SK-N-SH (cell line): ENCODE data around the gene ERI3. TPM values are rescaled to one million over a fixed set of nuclear protein-coding genes. Genes with fewer than 3 reads are reported as not detected.

ENCODE experiments used
- CTCF ChIA-PET: fragments of 300-600, 350-600 bp; formaldehyde crosslinking; extraction: SDS; loops from one replicate; lab custom pipeline; 2021; lab: Yijun Ruan, JAX
- POLR2A ChIA-PET: fragments of 350-600 bp; sonication (Branson Sonifier 250); formaldehyde crosslinking; extraction: SDS; loops from one replicate; lab custom pipeline; 2020; ENCODE audit warnings: antibody characterized with exemption, inconsistent platforms; lab: Yijun Ruan, JAX
- DNase-seq: peaks from one replicate; pipeline ENCODE4 v3.0.0; 2012
- H2AFZ ChIP-seq: fragments of 200-600 bp; sonication (generic); 2 replicates; pipeline ENCODE4 v1.8.1; 2016; ENCODE audit warnings: antibody characterized with exemption, mild to moderate bottlenecking, low read depth
- H3F3A ChIP-seq: fragments of 200-600 bp; sonication (generic); replicated peaks from 2 replicates; pipeline ENCODE3; 2016; ENCODE audit warnings: antibody characterized with exemption, mild to moderate bottlenecking; ENCODE audit not compliant: insufficient read depth
- H3K27ac ChIP-seq, 2 experiments: fragments of 200-500 bp in 1 of 2; fragments of 200-600 bp in 1 of 2; sonication (Bioruptor generic) in 1 of 2; sonication (generic), shearing (Covaris generic) in 1 of 2; 2 replicates each; pipeline versions ENCODE4 v1.5.1 to v1.6.1; 2014 to 2016; ENCODE audit warnings: low read depth in 2 of 2, inconsistent platforms in 1 of 2, low read length in 1 of 2, mild to moderate bottlenecking in 1 of 2, mixed read lengths in 1 of 2
- H3K27me3 ChIP-seq: fragments of 200-600 bp; sonication (generic), shearing (Covaris generic); 2 replicates; pipeline ENCODE4 v1.6.1; 2016; ENCODE audit warnings: mixed run types; ENCODE audit not compliant: insufficient read depth
- H3K36me3 ChIP-seq, 2 experiments: fragments of 200-500 bp in 1 of 2; fragments of 200-600 bp in 1 of 2; sonication (Bioruptor generic) in 1 of 2; sonication (generic) in 1 of 2; replicated peaks in 1 of 2; 2 replicates each; pipeline versions ENCODE3 to v1.5.1; 2014 to 2016; ENCODE audit warnings: low read length in 1 of 2, mild to moderate bottlenecking in 1 of 2; ENCODE audit not compliant: insufficient read depth in 2 of 2, control insufficient read depth in 1 of 2
- H3K4me1 ChIP-seq, 2 experiments: fragments of 200-500 bp in 1 of 2; fragments of 200-600 bp in 1 of 2; sonication (Bioruptor generic) in 1 of 2; sonication (generic), shearing (Covaris generic) in 1 of 2; 2 replicates each; pipeline versions ENCODE4 v1.5.1 to v1.6.1; 2014 to 2016; ENCODE audit warnings: low read depth in 1 of 2, low read length in 1 of 2, mixed run types in 1 of 2; ENCODE audit not compliant: insufficient read depth in 2 of 2, control insufficient read depth in 1 of 2
- H3K4me2 ChIP-seq: fragments of 200-600 bp; sonication (generic), shearing (Covaris generic); 2 replicates; pipeline ENCODE4 v1.6.1; 2017; ENCODE audit warnings: mixed run types
- H3K4me3 ChIP-seq, 2 experiments: fragments of 200-500 bp in 1 of 2; fragments of 200-600 bp in 1 of 2; sonication (Bioruptor generic) in 1 of 2; sonication (generic), shearing (Covaris generic) in 1 of 2; 2 replicates each; pipeline versions ENCODE4 v1.5.1 to v1.8.1; 2014 to 2016; ENCODE audit warnings: low read depth in 2 of 2, inconsistent platforms in 1 of 2, low read length in 1 of 2, mild to moderate bottlenecking in 1 of 2, mixed read lengths in 1 of 2, moderate library complexity in 1 of 2
- H3K79me2 ChIP-seq: fragments of 200-600 bp; sonication (generic); 2 replicates; pipeline ENCODE4 v1.8.1; 2017; ENCODE audit warnings: mild to moderate bottlenecking; ENCODE audit not compliant: insufficient read depth
- H3K9ac ChIP-seq: fragments of 200-600 bp; sonication (generic); 2 replicates; pipeline ENCODE4 v1.6.1; 2017; ENCODE audit warnings: mixed run types
- H3K9me2 ChIP-seq: fragments of 200-600 bp; sonication (generic); 2 replicates; pipeline ENCODE4 v1.6.1; 2017; ENCODE audit warnings: mixed run types
- H3K9me3 ChIP-seq: fragments of 200-600 bp; sonication (generic); 2 replicates; pipeline ENCODE4 v1.6.1; 2017; ENCODE audit warnings: mixed run types, mild to moderate bottlenecking, moderate library complexity
- H4K20me1 ChIP-seq: fragments of 200-600 bp; sonication (generic); 2 replicates; pipeline ENCODE4 v1.6.1; 2017; ENCODE audit warnings: mild to moderate bottlenecking, mixed run types; ENCODE audit not compliant: insufficient read depth
- ELF1 ChIP-seq: IDR thresholded peaks from 2 replicates; pipeline ENCODE4 v1.4.0; 2012
- FOSL2 ChIP-seq: IDR thresholded peaks from 2 replicates; pipeline ENCODE4 v1.4.0; 2012; ENCODE audit warnings: low read depth, mild to moderate bottlenecking, moderate library complexity, borderline replicate concordance
- GABPA ChIP-seq: IDR thresholded peaks from 2 replicates; pipeline ENCODE4 v1.4.0; 2012; ENCODE audit warnings: low read depth, mild to moderate bottlenecking
- GATA2 ChIP-seq: sonication (generic); formaldehyde crosslinking; IDR thresholded peaks from 2 replicates; pipeline ENCODE4 v1.5.0; 2020; ENCODE audit warnings: mild to moderate bottlenecking, missing genetic modification reagents
- JUND ChIP-seq: IDR thresholded peaks from 2 replicates; pipeline ENCODE4 v1.4.0; 2012
- MXI1 ChIP-seq: IDR thresholded peaks from 2 replicates; pipeline ENCODE4 v1.6.1; 2012; ENCODE audit warnings: mild to moderate bottlenecking, low read depth, low read length, improper control_type of control experiment
- RAD21 ChIP-seq: IDR thresholded peaks from 2 replicates; pipeline ENCODE4 v1.6.1; 2012; ENCODE audit warnings: mild to moderate bottlenecking, low read length
- RCOR1 ChIP-seq: fragments of 150-350 bp; IDR thresholded peaks from 2 replicates; pipeline ENCODE4 v1.6.1; 2017; ENCODE audit warnings: antibody characterized with exemption, low read length
- REST ChIP-seq: IDR thresholded peaks from 2 replicates; pipeline ENCODE4 v1.6.1; 2012; ENCODE audit warnings: mild to moderate bottlenecking, low read depth, low read length, moderate library complexity
- RFX5 ChIP-seq: IDR thresholded peaks from 2 replicates; pipeline ENCODE4 v1.6.1; 2012; ENCODE audit warnings: mild to moderate bottlenecking, improper control_type of control experiment, low read length
- RXRA ChIP-seq: IDR thresholded peaks from 2 replicates; pipeline ENCODE4 v1.4.0; 2012; ENCODE audit warnings: low read depth, mild to moderate bottlenecking, borderline replicate concordance
- SIN3A ChIP-seq: IDR thresholded peaks from 2 replicates; pipeline ENCODE4 v1.6.1; 2012; ENCODE audit warnings: low read depth, mild to moderate bottlenecking, low read length, moderate library complexity, borderline replicate concordance
- SMC3 ChIP-seq: IDR thresholded peaks from 2 replicates; pipeline ENCODE4 v1.6.1; 2012; ENCODE audit warnings: low read depth, low read length, improper control_type of control experiment
- TAF1 ChIP-seq: IDR thresholded peaks from 2 replicates; pipeline ENCODE4 v1.6.1; 2012; ENCODE audit warnings: low read depth, mild to moderate bottlenecking, low read length, moderate library complexity, borderline replicate concordance
- WGBS: methylation state at CpG from one replicate; pipeline ENCODE4 v1.1.6; 2017; ENCODE audit warnings: low lambda C conversion rate; 5-methylcytosine and 5-hydroxymethylcytosine counted together
- polyA plus RNA-seq, 3 experiments: library from polyadenylated mRNA; depleted of rRNA; stranded (reverse); fragments of >200 nt; gene quantifications; 2 replicates each; pipeline ENCODE4 v1.2.3, GENCODE V29; 2012
- TF ChIP-seq, protein P1 (sequence below): fragments of 200-600 bp; sonication (generic); IDR thresholded peaks from 2 replicates; pipeline ENCODE4 v1.6.1; 2017; ENCODE audit warnings: antibody characterized with exemption, mild to moderate bottlenecking, moderate library complexity

The ERI3 gene
- polyA plus RNA-seq, 1 of the 3 experiments (the other 2 are of a cell fraction) = 60.7 TPM

DNA sequence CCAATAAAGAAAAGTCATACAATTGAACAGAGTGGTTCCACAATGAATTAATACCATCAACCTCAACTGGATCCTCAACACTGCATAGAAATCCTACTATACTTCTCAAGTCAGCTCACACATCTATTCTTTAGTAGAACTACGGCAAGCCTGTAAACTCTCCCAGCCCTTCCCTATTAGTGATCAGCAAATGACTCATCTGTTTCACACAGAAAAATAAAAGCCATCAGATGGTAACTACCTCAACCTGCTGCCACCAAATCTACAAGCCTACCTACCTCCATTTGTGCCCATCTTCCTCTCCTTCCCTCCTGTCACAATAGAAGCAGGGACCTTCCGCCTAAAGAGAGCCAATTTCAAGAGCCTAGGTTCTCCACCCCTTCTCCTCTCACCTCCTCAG is 78.2 kb downstream of the ERI3 start:
- Histone ChIP-seq H3K36me3 (no peaks in the 10 kb centered on the region), H3K4me2 (no peak overlapping the region), H4K20me1 (peaks cover 3% of the 10 kb centered on the region; the same call in 1 of the 2 replicates), H3K27me3 (no peaks in the 10 kb centered on the region), H3K9me3 (no peaks in the 10 kb centered on the region), H3K9me2 (no peaks in the 10 kb centered on the region), H3K4me1 (no peaks in the 10 kb centered on the region; a peak in 1 of 4 replicates), H2AFZ (no peak overlapping the region), H3K9ac (no peak overlapping the region), H3K79me2 (no peaks in the 10 kb centered on the region), H3F3A (no peaks in the 10 kb centered on the region), H3K27ac (no peak overlapping the region), H3K4me3 (no peak overlapping the region)
- CTCF ChIA-PET = interaction anchor here (0.9 kb wide), 1 partner anchor 41 kb away, joined by 3 read pairs; no protein-coding TSS in a partner anchor
- TF ChIP-seq RCOR1 (no peak), SIN3A (no peak), RXRA (no peak), RAD21 (no peak), ELF1 (no peak), FOSL2 (0 out of 2 replicates have a peak, but pooled peaks have one; percentile 5)
- DNase-seq = no peak
- POLR2A ChIA-PET = interaction anchor here (1.3 kb wide), 1 partner anchor 16 kb away, joined by 3 read pairs; no protein-coding TSS in a partner anchor
- 90% methylated on average over 2 of the region's 2 CpGs for WGBS

- Histone ChIP-seq H2AFZ (no peak overlapping the region), H3K27me3 (no peaks in the 10 kb centered on the region), H3K79me2 (no peaks in the 10 kb centered on the region), H3K9ac (no peak overlapping the region), H3K9me2 (no peaks in the 10 kb centered on the region), H3K4me2 (no peak overlapping the region), H3K9me3 (no peaks in the 10 kb centered on the region), H3K4me3 (no peak overlapping the region), H4K20me1 (peaks cover 3% of the 10 kb centered on the region; the same call in 1 of the 2 replicates), H3K36me3 (peaks cover 0 to 3% of the 10 kb centered on the region in 2 experiments), H3F3A (no peaks in the 10 kb centered on the region), H3K27ac (no peak overlapping the region), H3K4me1 (no peaks in the 10 kb centered on the region; a peak in 1 of 4 replicates)
- ChIA-PET POLR2A (no interaction called here), CTCF (interaction anchor here (0.9 kb wide), 1 partner anchor 42 kb away, joined by 3 read pairs; no protein-coding TSS in a partner anchor)
- 94% methylated on average over 3 of the region's 3 CpGs for WGBS
- DNase-seq = no peak
- TF ChIP-seq RFX5 = no peak
Measured at GRCh38 chr1:44275991-44276405, 79.1 kb downstream of the ERI3 start.

GRCh38 chr1:44275296-44275962 is 79.6 kb downstream of the ERI3 start:
- Histone ChIP-seq H3K4me2 (no peak overlapping the region), H3K4me1 (no peaks in the 10 kb centered on the region; a peak in 1 of 4 replicates), H3K9ac (no peak overlapping the region), H3K27ac (no peak overlapping the region), H3K36me3 (peaks cover 0 to 3% of the 10 kb centered on the region in 2 experiments), H3K9me3 (no peaks in the 10 kb centered on the region), H4K20me1 (peaks cover 3% of the 10 kb centered on the region; the same call in 1 of the 2 replicates), H3K9me2 (no peaks in the 10 kb centered on the region), H3K79me2 (no peaks in the 10 kb centered on the region), H2AFZ (no peak overlapping the region), H3F3A (no peaks in the 10 kb centered on the region), H3K4me3 (no peak overlapping the region), H3K27me3 (no peaks in the 10 kb centered on the region)
- ChIA-PET POLR2A (no interaction called here), CTCF (interaction anchor here (1.8 kb wide), 1 partner anchor 37 kb away, joined by 5 read pairs; no protein-coding TSS in a partner anchor)
- no peak for DNase-seq
- WGBS = 91% methylated on average over 6 of the region's 6 CpGs
- no peak for TF ChIP-seq REST
- TF ChIP-seq SIN3A = no peak
- TF ChIP-seq, protein P1, sequence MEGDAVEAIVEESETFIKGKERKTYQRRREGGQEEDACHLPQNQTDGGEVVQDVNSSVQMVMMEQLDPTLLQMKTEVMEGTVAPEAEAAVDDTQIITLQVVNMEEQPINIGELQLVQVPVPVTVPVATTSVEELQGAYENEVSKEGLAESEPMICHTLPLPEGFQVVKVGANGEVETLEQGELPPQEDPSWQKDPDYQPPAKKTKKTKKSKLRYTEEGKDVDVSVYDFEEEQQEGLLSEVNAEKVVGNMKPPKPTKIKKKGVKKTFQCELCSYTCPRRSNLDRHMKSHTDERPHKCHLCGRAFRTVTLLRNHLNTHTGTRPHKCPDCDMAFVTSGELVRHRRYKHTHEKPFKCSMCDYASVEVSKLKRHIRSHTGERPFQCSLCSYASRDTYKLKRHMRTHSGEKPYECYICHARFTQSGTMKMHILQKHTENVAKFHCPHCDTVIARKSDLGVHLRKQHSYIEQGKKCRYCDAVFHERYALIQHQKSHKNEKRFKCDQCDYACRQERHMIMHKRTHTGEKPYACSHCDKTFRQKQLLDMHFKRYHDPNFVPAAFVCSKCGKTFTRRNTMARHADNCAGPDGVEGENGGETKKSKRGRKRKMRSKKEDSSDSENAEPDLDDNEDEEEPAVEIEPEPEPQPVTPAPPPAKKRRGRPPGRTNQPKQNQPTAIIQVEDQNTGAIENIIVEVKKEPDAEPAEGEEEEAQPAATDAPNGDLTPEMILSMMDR = no peak
- TF ChIP-seq TAF1 = no peak
- TF ChIP-seq SMC3 = no peak
- TF ChIP-seq MXI1 = no peak
- no peak for TF ChIP-seq GATA2 (CRISPR knock-in tag)
- TF ChIP-seq JUND = no peak
- TF ChIP-seq GABPA = no peak
